OCI-LY1 (cell line): ENCODE measurements around the gene PTPN14.

Experiments used
- H2AFZ ChIP-seq: fragments of 200-600 bp; sonication (generic), shearing (Covaris generic); 2 replicates; pipeline ENCODE4 v1.6.0; 2014; ENCODE audit warnings: antibody characterized with exemption, mild to moderate bottlenecking, low read length
- H3F3A ChIP-seq: fragments of 200-600 bp; sonication (generic), shearing (Covaris generic); 2 replicates; pipeline ENCODE4 v1.6.0; 2014; ENCODE audit warnings: mild to moderate bottlenecking, antibody characterized with exemption, low read length, moderate library complexity; ENCODE audit not compliant: insufficient read depth
- H3K27ac ChIP-seq: fragments of 200-600 bp; sonication (generic); 2 replicates; pipeline ENCODE4 v1.5.1; 2014; ENCODE audit warnings: low read length, mixed run types, mild to moderate bottlenecking, low read depth; ENCODE audit not compliant: poor library complexity, severe bottlenecking
- H3K27me3 ChIP-seq: fragments of 200-600 bp; sonication (generic); 2 replicates; pipeline ENCODE4 v1.6.0; 2014; ENCODE audit warnings: antibody characterized with exemption, mild to moderate bottlenecking, low read length, moderate library complexity; ENCODE audit not compliant: insufficient read depth
- H3K36me3 ChIP-seq: fragments of 200-600 bp; sonication (generic); 2 replicates; pipeline ENCODE4 v1.6.1; 2014; ENCODE audit warnings: mild to moderate bottlenecking, antibody characterized with exemption, low read length, moderate library complexity, mixed read lengths; ENCODE audit not compliant: insufficient read depth
- H3K4me1 ChIP-seq: fragments of 200-600 bp; sonication (generic); 2 replicates; pipeline ENCODE4 v1.5.1; 2014; ENCODE audit warnings: mild to moderate bottlenecking, low read length, moderate library complexity; ENCODE audit not compliant: insufficient read depth, severe bottlenecking
- H3K4me2 ChIP-seq: fragments of 200-600 bp; sonication (generic), shearing (Covaris generic); 2 replicates; pipeline ENCODE4 v1.6.1; 2014; ENCODE audit warnings: low read length
- H3K4me3 ChIP-seq: fragments of 200-600 bp; sonication (generic); 2 replicates; pipeline ENCODE4 v1.5.1; 2014; ENCODE audit warnings: low read length, low read depth, mild to moderate bottlenecking, mixed read lengths; ENCODE audit not compliant: poor library complexity, severe bottlenecking
- H3K79me2 ChIP-seq: fragments of 200-600 bp; shearing (Covaris generic); 2 replicates; pipeline ENCODE4 v1.6.1; 2016; ENCODE audit warnings: mixed run types, low read length, mixed read lengths; ENCODE audit not compliant: insufficient read depth
- H3K9ac ChIP-seq: fragments of 200-600 bp; sonication (generic), shearing (Covaris generic); 2 replicates; pipeline ENCODE4 v1.6.1; 2014; ENCODE audit warnings: mild to moderate bottlenecking, low read length, mixed read lengths
- H3K9me2 ChIP-seq: fragments of 200-600 bp; sonication (generic), shearing (Covaris generic); 2 replicates; pipeline ENCODE4 v1.6.1; 2014; ENCODE audit warnings: low read depth, mild to moderate bottlenecking, low read length, mixed read lengths
- H3K9me3 ChIP-seq: fragments of 200-600 bp; shearing (Covaris generic); 2 replicates; pipeline ENCODE4 v1.6.1; 2014; ENCODE audit warnings: low read length, mixed read lengths
- H4K20me1 ChIP-seq: fragments of 200-600 bp; sonication (generic), shearing (Covaris generic); 2 replicates; pipeline ENCODE4 v1.6.0; 2016; ENCODE audit warnings: mild to moderate bottlenecking, low read length; ENCODE audit not compliant: insufficient read depth
- EZH2 ChIP-seq: fragments of 200-600 bp; sonication (generic), shearing (Covaris generic); IDR thresholded peaks from 2 replicates; pipeline ENCODE4 v1.8.0; 2017; ENCODE audit warnings: borderline replicate concordance, mixed run types, mild to moderate bottlenecking, antibody characterized with exemption, low read length, moderate library complexity, mixed read lengths
- TF ChIP-seq, protein P1 (sequence below): fragments of 200-600 bp; sonication (generic), shearing (Covaris generic); IDR thresholded peaks from 2 replicates; pipeline ENCODE4 v1.5.1; 2017; ENCODE audit warnings: mild to moderate bottlenecking, antibody characterized with exemption, low read length, moderate library complexity, mixed read lengths

Gene PTPN14

DNA sequence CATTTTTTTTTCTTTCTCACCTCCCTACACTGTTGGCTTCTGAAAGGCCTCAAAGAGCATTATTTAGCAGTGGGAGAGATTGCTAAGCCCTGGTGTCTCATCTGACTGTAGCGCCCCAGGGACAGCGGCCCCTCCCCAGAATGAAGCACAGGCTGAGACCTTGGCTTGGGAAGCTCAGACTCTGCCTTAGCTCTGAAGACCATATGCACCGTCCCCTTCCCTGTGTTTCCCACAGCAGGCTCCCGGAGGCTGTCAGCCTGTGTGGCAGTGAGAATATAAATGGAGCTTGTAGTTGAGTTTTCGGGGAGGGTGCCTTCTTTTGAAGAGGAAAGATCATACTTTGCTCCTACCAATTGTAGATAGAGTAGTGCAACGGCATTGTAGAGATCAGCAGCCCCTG is 245.1 kb downstream of the PTPN14 start:
- no peak for TF ChIP-seq EZH2
- TF ChIP-seq, protein P1, sequence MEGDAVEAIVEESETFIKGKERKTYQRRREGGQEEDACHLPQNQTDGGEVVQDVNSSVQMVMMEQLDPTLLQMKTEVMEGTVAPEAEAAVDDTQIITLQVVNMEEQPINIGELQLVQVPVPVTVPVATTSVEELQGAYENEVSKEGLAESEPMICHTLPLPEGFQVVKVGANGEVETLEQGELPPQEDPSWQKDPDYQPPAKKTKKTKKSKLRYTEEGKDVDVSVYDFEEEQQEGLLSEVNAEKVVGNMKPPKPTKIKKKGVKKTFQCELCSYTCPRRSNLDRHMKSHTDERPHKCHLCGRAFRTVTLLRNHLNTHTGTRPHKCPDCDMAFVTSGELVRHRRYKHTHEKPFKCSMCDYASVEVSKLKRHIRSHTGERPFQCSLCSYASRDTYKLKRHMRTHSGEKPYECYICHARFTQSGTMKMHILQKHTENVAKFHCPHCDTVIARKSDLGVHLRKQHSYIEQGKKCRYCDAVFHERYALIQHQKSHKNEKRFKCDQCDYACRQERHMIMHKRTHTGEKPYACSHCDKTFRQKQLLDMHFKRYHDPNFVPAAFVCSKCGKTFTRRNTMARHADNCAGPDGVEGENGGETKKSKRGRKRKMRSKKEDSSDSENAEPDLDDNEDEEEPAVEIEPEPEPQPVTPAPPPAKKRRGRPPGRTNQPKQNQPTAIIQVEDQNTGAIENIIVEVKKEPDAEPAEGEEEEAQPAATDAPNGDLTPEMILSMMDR, result no peak
- Histone ChIP-seq H3K4me2 (no peak overlapping the region), H3K9ac (no peak overlapping the region), H3K27ac (no peak overlapping the region), H3K9me3 (no peaks in the 10 kb centered on the region), H3K27me3 (no peaks in the 10 kb centered on the region), H3K9me2 (no peaks in the 10 kb centered on the region), H2AFZ (no peak overlapping the region), H3K4me3 (no peak overlapping the region), H3K4me1 (no peaks in the 10 kb centered on the region), H3K36me3 (no peaks in the 10 kb centered on the region), H3F3A (no peaks in the 10 kb centered on the region), H3K79me2 (no peaks in the 10 kb centered on the region), H4K20me1 (no peaks in the 10 kb centered on the region)

DNA sequence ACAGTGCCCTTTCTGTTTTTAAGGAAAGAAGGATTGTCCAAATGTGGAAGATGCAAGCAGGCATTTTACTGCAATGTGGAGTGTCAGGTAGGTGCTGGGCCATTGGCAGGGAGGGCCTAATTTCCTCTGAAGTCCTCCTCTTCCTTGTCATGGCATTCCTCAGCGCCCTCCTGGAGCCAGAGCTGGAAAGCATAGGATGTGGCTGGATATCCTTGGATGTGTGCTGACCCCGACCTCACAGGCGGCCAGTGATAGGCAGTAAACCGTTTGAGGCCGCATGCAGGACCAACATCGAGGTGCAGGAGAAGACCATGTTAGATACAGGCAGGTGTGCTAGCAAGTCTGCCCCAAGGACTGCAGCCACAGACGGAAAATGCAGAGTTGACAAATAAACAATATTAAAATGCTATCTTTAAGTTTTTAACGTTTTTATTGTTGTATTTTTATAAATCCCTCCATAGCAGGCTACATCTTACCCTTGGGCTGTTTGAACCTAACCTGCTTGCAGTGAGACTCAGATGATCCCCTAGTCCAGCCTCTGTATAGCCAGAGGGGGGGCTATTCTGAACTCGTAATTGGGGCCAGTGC is 246.1 kb downstream of the PTPN14 start:
- TF ChIP-seq, protein P1, result no peak
- TF ChIP-seq EZH2, result no peak
- H3K4me1 ChIP-seq, result no peaks in the 10 kb centered on the region
- H3K36me3 ChIP-seq, result no peaks in the 10 kb centered on the region
- no peak overlapping the region for H3K4me2 ChIP-seq
- no peak overlapping the region for H2AFZ ChIP-seq
- no peaks in the 10 kb centered on the region for H3F3A ChIP-seq
- no peaks in the 10 kb centered on the region for H3K27me3 ChIP-seq
- H3K9me2 ChIP-seq, result no peaks in the 10 kb centered on the region
- no peaks in the 10 kb centered on the region for H3K9me3 ChIP-seq
- H3K79me2 ChIP-seq, result no peaks in the 10 kb centered on the region
- H4K20me1 ChIP-seq, result no peaks in the 10 kb centered on the region
- no peak overlapping the region for H3K4me3 ChIP-seq
- H3K9ac ChIP-seq, result no peak overlapping the region
- H3K27ac ChIP-seq, result no peak overlapping the region

DNA sequence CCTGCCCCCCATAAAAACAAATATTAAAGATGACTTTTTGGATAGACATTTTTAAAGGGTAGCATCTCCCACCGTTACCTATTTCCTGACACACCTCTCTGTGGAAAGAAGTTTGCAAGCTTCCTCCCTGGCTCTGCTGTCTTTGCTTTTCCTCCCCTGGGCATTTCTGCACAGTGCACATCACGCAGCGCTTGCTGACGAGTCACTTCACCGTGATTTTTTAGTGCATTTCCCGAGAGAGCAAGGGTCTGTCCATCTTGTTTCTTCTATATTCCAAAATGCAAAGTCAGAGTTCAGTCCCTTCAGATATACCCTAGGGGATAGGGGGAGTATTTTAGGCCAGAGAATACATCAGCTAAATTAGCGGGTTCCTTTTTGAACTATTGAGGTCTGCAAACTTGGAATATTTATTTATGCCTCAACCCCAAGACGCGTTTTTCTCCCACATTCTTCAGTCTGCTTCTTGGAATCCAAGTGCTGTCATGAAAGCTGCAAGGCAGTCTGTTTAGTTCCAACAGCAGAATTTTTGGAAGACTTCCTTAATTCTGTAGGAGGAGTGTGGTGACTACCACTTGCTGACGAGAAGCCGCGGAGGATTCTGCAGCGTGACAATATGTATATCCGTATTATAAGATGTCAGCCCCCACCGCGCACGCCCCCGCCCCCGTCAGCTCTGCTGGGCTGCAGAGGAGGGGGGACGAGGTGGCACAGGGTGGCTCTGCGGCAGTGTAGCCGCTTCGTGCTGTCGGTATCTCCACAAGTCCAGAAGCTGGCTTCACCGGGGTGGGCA is 248.1 kb downstream of the PTPN14 start:
- H3K36me3 ChIP-seq, result no peaks in the 10 kb centered on the region
- no peak overlapping the region for H3K27ac ChIP-seq
- H3K4me3 ChIP-seq, result no peak overlapping the region
- no peaks in the 10 kb centered on the region for H3K79me2 ChIP-seq
- H3K9me3 ChIP-seq, result no peaks in the 10 kb centered on the region
- H3K4me1 ChIP-seq, result no peaks in the 10 kb centered on the region
- TF ChIP-seq, protein P1, result no peak
- TF ChIP-seq EZH2, result no peak
- H3K27me3 ChIP-seq, result no peaks in the 10 kb centered on the region
- no peak overlapping the region for H3K4me2 ChIP-seq
- H3K9me2 ChIP-seq, result no peaks in the 10 kb centered on the region
- no peaks in the 10 kb centered on the region for H4K20me1 ChIP-seq
- H2AFZ ChIP-seq, result no peak overlapping the region
- no peaks in the 10 kb centered on the region for H3F3A ChIP-seq
- H3K9ac ChIP-seq, result no peak overlapping the region
